ENCODE measurements around the gene RASGRF2. TPM values are rescaled to one million over a fixed set of nuclear protein-coding genes. Genes with fewer than 3 reads are reported as not detected.

RASGRF2 gene
- total RNA-seq, 4 donors from 2014 or later, result 1.0 to 5.3 (median 1.8) TPM

DNA sequence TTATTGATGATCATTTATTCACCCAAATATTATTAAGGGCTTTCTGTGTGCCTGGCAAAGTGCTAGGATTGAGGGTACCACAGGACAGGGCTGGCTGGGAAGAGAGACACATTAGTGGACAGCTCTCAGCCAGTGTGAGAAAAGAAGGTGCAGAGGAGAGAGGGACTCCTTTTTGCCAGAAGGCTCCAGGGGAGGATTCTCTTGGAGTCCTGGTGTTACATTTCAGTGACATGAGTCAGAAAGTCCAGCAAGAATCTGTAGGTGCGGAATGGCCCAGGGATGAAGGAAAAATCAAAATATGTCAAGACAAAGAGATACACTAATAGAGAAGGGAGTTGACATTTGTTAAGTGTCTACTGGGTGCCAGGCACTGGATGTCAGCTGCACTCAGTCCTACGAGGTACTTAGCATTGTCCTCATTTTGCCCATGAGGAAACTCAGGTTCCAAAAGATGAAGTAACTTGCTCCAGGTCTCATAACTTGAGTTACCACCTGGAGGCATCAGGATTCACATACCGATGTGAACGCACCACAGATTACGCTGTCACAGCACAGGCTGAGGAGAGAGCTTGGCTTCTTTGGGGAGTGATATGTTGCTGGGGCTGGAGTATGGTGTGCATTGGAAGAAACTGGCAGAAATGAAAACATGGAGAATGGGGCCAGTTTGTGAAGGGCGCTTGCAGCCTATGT is 60.5 kb downstream of the RASGRF2 start:
- intact Hi-C loops (cut with DNase I; ENCODE audit: low total_unique reads), result no loop called here
- no peak overlapping the region for H3K4me3 ChIP-seq (ENCODE audit: low read depth, poor library complexity, severe bottlenecking)
- DNase-seq (ENCODE audit: low spot score in 2 of 2), result no peak
- TF ChIP-seq, protein P1, sequence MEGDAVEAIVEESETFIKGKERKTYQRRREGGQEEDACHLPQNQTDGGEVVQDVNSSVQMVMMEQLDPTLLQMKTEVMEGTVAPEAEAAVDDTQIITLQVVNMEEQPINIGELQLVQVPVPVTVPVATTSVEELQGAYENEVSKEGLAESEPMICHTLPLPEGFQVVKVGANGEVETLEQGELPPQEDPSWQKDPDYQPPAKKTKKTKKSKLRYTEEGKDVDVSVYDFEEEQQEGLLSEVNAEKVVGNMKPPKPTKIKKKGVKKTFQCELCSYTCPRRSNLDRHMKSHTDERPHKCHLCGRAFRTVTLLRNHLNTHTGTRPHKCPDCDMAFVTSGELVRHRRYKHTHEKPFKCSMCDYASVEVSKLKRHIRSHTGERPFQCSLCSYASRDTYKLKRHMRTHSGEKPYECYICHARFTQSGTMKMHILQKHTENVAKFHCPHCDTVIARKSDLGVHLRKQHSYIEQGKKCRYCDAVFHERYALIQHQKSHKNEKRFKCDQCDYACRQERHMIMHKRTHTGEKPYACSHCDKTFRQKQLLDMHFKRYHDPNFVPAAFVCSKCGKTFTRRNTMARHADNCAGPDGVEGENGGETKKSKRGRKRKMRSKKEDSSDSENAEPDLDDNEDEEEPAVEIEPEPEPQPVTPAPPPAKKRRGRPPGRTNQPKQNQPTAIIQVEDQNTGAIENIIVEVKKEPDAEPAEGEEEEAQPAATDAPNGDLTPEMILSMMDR (IDR thresholded peaks at IDR 0.05), result no peak
- no peak for TF ChIP-seq POLR2A (IDR thresholded peaks at IDR 0.05)
- WGBS, 2 donors, result 71% methylated on average over 6 of the region's 6 CpGs

- intact Hi-C loops (cut with DNase I; ENCODE audit: low total_unique reads), result no loop called here
- H3K4me3 ChIP-seq (ENCODE audit: low read depth, poor library complexity, severe bottlenecking), result no peak overlapping the region
- DNase-seq (ENCODE audit: low spot score in 2 of 2), result no peak
- WGBS, 2 donors, result 82 to 87% methylated on average over 4 of the region's 4 CpGs
- TF ChIP-seq POLR2A (IDR thresholded peaks at IDR 0.05), result no peak
- TF ChIP-seq, protein P1 (IDR thresholded peaks at IDR 0.05), result no peak
Measured at GRCh38 chr5:81021486-81021885, 61.3 kb downstream of the RASGRF2 start.

DNA sequence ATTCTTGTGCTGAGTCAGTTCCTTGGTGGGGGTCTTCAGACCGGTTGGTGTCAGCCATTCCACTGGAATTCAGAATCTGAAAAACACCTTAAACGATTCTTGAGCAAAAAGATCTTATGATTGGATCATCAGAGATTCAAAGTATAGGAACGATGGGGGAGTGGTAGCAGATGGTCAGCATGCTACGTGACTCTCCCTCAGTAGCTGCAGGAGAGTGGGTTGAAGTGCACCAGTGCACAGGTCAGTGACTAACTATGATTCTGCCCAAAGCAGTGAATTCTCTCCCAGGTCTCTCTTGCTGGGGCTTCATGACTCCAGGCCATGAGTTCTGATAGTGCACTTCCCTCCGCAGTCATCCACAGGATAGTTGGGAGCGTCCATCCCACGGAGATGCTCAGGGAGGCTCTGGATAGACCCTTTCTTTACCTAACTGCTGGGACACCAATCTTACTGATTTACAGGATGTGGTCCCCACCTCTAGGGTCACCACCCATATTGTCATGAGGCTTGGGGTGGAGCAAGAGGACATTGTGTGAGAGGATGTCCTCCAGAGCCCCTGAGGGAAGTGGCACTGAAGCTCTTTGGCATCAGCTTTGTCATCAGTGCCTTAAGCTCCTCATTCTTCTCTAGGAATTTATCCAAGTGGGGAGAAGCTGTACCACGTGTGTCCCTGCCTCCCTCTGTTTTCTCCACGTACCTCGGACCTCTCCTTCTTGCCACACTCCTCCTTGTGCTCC is 62.0 kb downstream of the RASGRF2 start:
- TF ChIP-seq, protein P1 (IDR thresholded peaks at IDR 0.05), result no peak
- no peak for TF ChIP-seq POLR2A (IDR thresholded peaks at IDR 0.05)
- 76 to 79% methylated on average over 10 of the region's 10 CpGs for WGBS, 2 donors
- DNase-seq (ENCODE audit: low spot score in 2 of 2), result no peak
- intact Hi-C loops (cut with DNase I; ENCODE audit: low total_unique reads), result no loop called here
- no peak overlapping the region for H3K4me3 ChIP-seq (ENCODE audit: low read depth, poor library complexity, severe bottlenecking)

DNA sequence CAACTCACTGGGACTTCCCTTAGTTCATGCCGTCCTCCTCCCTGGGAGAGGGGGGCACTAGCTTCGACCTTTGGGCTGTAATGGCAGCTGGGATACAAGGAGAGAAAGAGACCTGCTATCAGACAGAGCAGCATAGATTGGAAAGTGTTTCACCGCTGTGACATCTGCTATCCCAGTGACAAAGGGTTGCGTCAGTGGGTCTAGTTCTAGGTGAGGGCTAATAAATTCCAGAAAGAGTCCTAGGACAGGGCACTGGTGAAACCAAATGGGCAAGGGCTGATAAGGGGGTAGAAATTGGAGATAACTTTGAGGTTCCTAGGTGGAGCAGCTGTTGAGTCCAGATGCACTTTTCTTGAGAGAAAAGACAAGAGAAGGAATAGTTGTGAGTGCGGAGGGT is 62.5 kb downstream of the RASGRF2 start:
- intact Hi-C loops (cut with DNase I; ENCODE audit: low total_unique reads), result no loop called here
- TF ChIP-seq, protein P1 (IDR thresholded peaks at IDR 0.05), result no peak
- TF ChIP-seq POLR2A (IDR thresholded peaks at IDR 0.05), result no peak
- WGBS, 2 donors, result 88 to 92% methylated on average over 5 of the region's 5 CpGs

GRCh38 chr5:81023261-81023970 is 63.3 kb downstream of the RASGRF2 start:
- H3K4me3 ChIP-seq (ENCODE audit: low read depth, poor library complexity, severe bottlenecking), result no peak overlapping the region
- intact Hi-C loops (cut with DNase I; ENCODE audit: low total_unique reads), result no loop called here
- no peak for TF ChIP-seq POLR2A (IDR thresholded peaks at IDR 0.05)
- TF ChIP-seq, protein P1 (IDR thresholded peaks at IDR 0.05), result no peak
- WGBS, 2 donors, result 48 to 56% methylated on average over 2 of the region's 2 CpGs
- DNase-seq (ENCODE audit: low spot score in 2 of 2), result no peak

More for the DNA sequence above, 62.5 kb downstream of the RASGRF2 start:
- DNase-seq (ENCODE audit: low spot score in 2 of 2), result no peak
- H3K4me3 ChIP-seq (ENCODE audit: low read depth, poor library complexity, severe bottlenecking), result no peak overlapping the region
